ENCODE results near the gene CST9. TPM values are rescaled to one million over a fixed set of nuclear protein-coding genes. Genes with fewer than 3 reads are reported as not detected.

The CST9 gene
- total and polyA plus RNA-seq, 2 of the 13 experiments (the other 11 are each of a cell fraction or from before 2014, with no cell fraction given): 0.07 TPM; not detected in 1

DNA sequence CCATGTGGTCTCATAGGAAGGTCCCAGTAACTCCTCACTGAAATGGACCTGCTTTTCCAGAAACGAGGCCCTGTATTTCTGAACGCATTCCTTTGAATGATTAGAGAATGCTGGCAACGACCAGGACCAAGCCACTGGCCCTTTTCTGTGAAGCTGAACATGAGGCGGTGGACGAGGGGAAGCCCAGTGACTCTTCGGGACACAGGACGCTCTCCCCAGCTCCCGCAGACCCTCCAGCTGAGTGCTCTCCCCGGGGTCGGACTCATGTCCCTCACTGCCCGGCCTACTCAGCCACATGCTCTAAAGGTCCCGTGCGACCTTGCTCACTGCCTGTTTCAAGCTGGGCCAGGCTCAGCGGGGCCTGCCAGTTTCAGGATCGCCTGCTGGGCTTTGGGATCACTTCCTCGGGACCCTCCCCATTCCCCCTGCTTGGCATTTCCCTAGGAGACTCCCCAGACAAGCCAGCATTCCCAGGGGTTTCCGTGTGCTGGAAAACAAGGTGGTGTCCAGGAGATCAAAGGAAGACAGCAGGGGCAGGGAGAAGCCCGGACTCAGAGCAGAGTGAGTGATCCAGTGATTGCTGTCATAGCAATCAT is 2.6 kb upstream of the CST9 start (continued):
- TF ChIP-seq, protein P1, sequence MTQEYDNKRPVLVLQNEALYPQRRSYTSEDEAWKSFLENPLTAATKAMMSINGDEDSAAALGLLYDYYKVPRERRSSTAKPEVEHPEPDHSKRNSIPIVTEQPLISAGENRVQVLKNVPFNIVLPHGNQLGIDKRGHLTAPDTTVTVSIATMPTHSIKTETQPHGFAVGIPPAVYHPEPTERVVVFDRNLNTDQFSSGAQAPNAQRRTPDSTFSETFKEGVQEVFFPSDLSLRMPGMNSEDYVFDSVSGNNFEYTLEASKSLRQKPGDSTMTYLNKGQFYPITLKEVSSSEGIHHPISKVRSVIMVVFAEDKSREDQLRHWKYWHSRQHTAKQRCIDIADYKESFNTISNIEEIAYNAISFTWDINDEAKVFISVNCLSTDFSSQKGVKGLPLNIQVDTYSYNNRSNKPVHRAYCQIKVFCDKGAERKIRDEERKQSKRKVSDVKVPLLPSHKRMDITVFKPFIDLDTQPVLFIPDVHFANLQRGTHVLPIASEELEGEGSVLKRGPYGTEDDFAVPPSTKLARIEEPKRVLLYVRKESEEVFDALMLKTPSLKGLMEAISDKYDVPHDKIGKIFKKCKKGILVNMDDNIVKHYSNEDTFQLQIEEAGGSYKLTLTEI (CRISPR knock-in tag; conservative IDR thresholded peaks at IDR 0.05): no peak

- Histone ChIP-seq H3K9ac (ENCODE audit: insufficient read depth, low read depth, low read length) (peak overlapping the region; percentile 59; the same call in 1 of the 2 replicates), H4K20me1 (ENCODE audit: insufficient read depth, low read length) (no peaks in the 10 kb centered on the region), H3K27ac (ENCODE audit: extremely low read length, insufficient read depth, low read length) (no peak overlapping the region), H2AFZ (ENCODE audit: low read length) (no peak overlapping the region), H3K4me3 (replicated peaks in 1 of 3; ENCODE audit: insufficient read depth in 1 of 3, low read depth in 2 of 3, low read length in 3 of 3) (no peak overlapping the region), H3K4me1 (ENCODE audit: insufficient read depth, low read length) (peaks cover 29% of the 10 kb centered on the region), H3K79me2 (ENCODE audit: insufficient read depth, low read length) (no peaks in the 10 kb centered on the region), H3K4me2 (ENCODE audit: low read depth, low read length) (peak overlapping the region; percentile 67; the same call in 1 of the 2 replicates), H3K36me3 (replicated peaks in 1 of 2; ENCODE audit: control insufficient read depth in 1 of 2, insufficient read depth in 2 of 2, low read length in 2 of 2) (no peaks in the 10 kb centered on the region), H3K27me3 (ENCODE audit: control insufficient read depth in 1 of 2, insufficient read depth in 2 of 2, low read length in 2 of 2) (peaks cover 2 to 23% of the 10 kb centered on the region in 2 experiments; a peak in 4 of 5 replicates), H3K9me3 (ENCODE audit: low read length) (no peaks in the 10 kb centered on the region)
- BruUV-seq (replicated peaks): no TSS peak
- ChIA-PET POLR2A (interaction anchor here (0.9 to 4.0 kb wide), 11 partner anchors 12 to 166 kb away, joined by 3 to 22 read pairs (median 5); partner anchors contain the start of gene CST3), CTCF (ENCODE audit: low intra/inter-chr PET ratio, low total read pairs) (interaction anchor here (1.4 to 3.7 kb wide), 3 partner anchors 32 to 166 kb away, joined by 4 to 71 read pairs (median 10); no protein-coding TSS in a partner anchor)
- DNase-seq (ENCODE audit: low spot score) (no peak), ATAC-seq (peak; percentile 21), FAIRE-seq (no peak)
- in situ Hi-C loops (cut with HindIII; ENCODE audit: extremely low pct_ligation_motif_present, low pct_unique_long_range_greater_than_20kb): loop anchor here (5.0 kb wide), 1 partner anchor 165 kb away; no protein-coding TSS in a partner anchor
- peak; percentile 1; the same call in 1 of the 2 replicates for TF ChIP-seq ZFP91 (CRISPR knock-in tag; IDR thresholded peaks at IDR 0.05; ENCODE audit: borderline replicate concordance)
- 0 out of 2 replicates have a peak, but pooled peaks have one; percentile 3 for TF ChIP-seq MTA1 (CRISPR knock-in tag; IDR thresholded peaks at IDR 0.05; ENCODE audit: borderline replicate concordance)
- TF ChIP-seq ZFAT (CRISPR knock-in tag; conservative IDR thresholded peaks at IDR 0.05): no peak
- 0 out of 2 replicates have a peak, but pooled peaks have one; percentile 29 for TF ChIP-seq SP2 (CRISPR knock-in tag; IDR thresholded peaks at IDR 0.05)
- WGBS (ENCODE audit: low lambda C conversion rate): 81% methylated on average over 13 of the region's 14 CpGs
- intact Hi-C loops (cut with micrococcal nuclease; ENCODE audit: unreplicated experiment): loop anchor here (2.0 to 5.0 kb wide), 3 partner anchors 61 to 245 kb away; partner anchors contain the start of gene GZF1
Observed at GRCh38 chr20:23607497-23608245, 2.0 kb upstream of the CST9 start.

All from HepG2 (cell line).